Astrocyte (in vitro differentiated cells and primary cell): ENCODE results near the gene DGKB.

ENCODE experiments used
- EZH2 ChIP-seq: IDR thresholded peaks from 2 replicates; pipeline ENCODE4 v1.6.1; 2012; ENCODE audit warnings: mild to moderate bottlenecking, low read length, inconsistent platforms; ENCODE audit not compliant: insufficient read depth
- TF ChIP-seq, protein P1 (sequence below): IDR thresholded peaks from 2 replicates; pipeline ENCODE4 v1.5.1; 2011; ENCODE audit warnings: low read depth, mild to moderate bottlenecking, inconsistent platforms, low read length, moderate library complexity; ENCODE audit not compliant: insufficient read depth

DNA sequence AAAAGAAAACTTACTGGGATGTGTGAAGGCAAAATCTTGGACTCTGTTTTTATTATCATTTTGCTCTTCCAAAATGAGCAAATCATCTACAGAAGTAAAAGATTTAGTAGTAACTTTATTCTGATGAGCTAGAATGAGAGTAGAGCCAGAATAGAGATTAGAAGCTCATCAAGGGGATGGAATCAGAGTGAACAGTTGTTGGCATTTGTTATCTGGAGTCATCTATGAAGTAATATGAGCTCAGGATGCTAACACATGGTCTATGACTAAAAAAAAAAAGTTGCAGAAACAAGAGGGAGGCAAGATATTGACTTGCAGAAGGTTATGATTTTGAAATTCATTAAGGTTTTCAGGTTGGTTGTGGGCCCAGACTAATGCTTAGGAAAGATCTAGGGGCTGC, 504.0 kb downstream of the DGKB start:
- TF ChIP-seq, protein P1, sequence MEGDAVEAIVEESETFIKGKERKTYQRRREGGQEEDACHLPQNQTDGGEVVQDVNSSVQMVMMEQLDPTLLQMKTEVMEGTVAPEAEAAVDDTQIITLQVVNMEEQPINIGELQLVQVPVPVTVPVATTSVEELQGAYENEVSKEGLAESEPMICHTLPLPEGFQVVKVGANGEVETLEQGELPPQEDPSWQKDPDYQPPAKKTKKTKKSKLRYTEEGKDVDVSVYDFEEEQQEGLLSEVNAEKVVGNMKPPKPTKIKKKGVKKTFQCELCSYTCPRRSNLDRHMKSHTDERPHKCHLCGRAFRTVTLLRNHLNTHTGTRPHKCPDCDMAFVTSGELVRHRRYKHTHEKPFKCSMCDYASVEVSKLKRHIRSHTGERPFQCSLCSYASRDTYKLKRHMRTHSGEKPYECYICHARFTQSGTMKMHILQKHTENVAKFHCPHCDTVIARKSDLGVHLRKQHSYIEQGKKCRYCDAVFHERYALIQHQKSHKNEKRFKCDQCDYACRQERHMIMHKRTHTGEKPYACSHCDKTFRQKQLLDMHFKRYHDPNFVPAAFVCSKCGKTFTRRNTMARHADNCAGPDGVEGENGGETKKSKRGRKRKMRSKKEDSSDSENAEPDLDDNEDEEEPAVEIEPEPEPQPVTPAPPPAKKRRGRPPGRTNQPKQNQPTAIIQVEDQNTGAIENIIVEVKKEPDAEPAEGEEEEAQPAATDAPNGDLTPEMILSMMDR = no peak
- TF ChIP-seq EZH2 = no peak
